Smooth muscle cell (in vitro differentiated cells): ENCODE results near the gene LRRN4. TPM values are rescaled to one million over a fixed set of nuclear protein-coding genes. Genes with fewer than 3 reads are reported as not detected.

Experiments used
- DNase-seq: peaks from one replicate; lab custom pipeline; 2025; ENCODE audit not compliant: unreplicated experiment; lab: John Stamatoyannopoulos, UW
- H2AFZ ChIP-seq: fragments of 200-600 bp; sonication (generic); 2 replicates; pipeline ENCODE4 v1.6.0; 2016; ENCODE audit warnings: antibody characterized with exemption, low read depth, mild to moderate bottlenecking
- H3F3A ChIP-seq: fragments of 200-600 bp; sonication (generic); 2 replicates; pipeline ENCODE4 v1.6.0; 2017; ENCODE audit warnings: antibody characterized with exemption, low read depth
- H3K27ac ChIP-seq: fragments of 200-600 bp; sonication (generic); 2 replicates; pipeline ENCODE4 v1.5.1; 2016; ENCODE audit warnings: low read depth, mild to moderate bottlenecking
- H3K27me3 ChIP-seq: fragments of 200-600 bp; sonication (generic); 2 replicates; pipeline ENCODE4 v1.6.1; 2016; ENCODE audit warnings: low read depth, mild to moderate bottlenecking
- H3K36me3 ChIP-seq: fragments of 200-600 bp; sonication (generic); 2 replicates; pipeline ENCODE4 v1.5.1; 2016; ENCODE audit warnings: low read depth
- H3K4me1 ChIP-seq: fragments of 200-600 bp; sonication (generic); 2 replicates; pipeline ENCODE4 v1.5.1; 2016; ENCODE audit warnings: low read depth
- H3K4me2 ChIP-seq: fragments of 200-600 bp; sonication (generic); 2 replicates; pipeline ENCODE4 v1.6.0; 2016; ENCODE audit warnings: mild to moderate bottlenecking
- H3K4me3 ChIP-seq: fragments of 200-600 bp; sonication (generic); 2 replicates; pipeline ENCODE4 v1.5.1; 2016; ENCODE audit warnings: mild to moderate bottlenecking
- H3K79me2 ChIP-seq: fragments of 200-600 bp; sonication (generic); 2 replicates; pipeline ENCODE4 v1.6.0; 2016; ENCODE audit warnings: low read depth, mild to moderate bottlenecking
- H3K9ac ChIP-seq: fragments of 200-600 bp; sonication (generic); 2 replicates; pipeline ENCODE4 v1.6.0; 2016; ENCODE audit warnings: low read depth
- H3K9me3 ChIP-seq: fragments of 200-600 bp; sonication (generic); replicated peaks from 2 replicates; pipeline ENCODE4 v1.5.1; 2016; ENCODE audit warnings: low read depth
- H4K20me1 ChIP-seq: fragments of 200-600 bp; sonication (generic); 2 replicates; pipeline ENCODE4 v1.6.0; 2016; ENCODE audit warnings: low read depth
- WGBS: methylation state at CpG from one replicate; pipeline ENCODE4 v1.1.7; 2016; ENCODE audit warnings: low lambda C conversion rate; 5-methylcytosine and 5-hydroxymethylcytosine counted together
- polyA plus RNA-seq: library from polyadenylated mRNA; unstranded; fragments of >200 nt; fragmentation: Nextera tagmentation; extraction: Ambion mirVana; gene quantifications from 2 replicates; pipeline ENCODE4 v1.2.1, GENCODE V29; 2016
- total RNA-seq: library from RNA; depleted of rRNA; stranded (reverse); fragments of >200 nt; gene quantifications from 2 replicates; pipeline ENCODE4 v1.2.3, GENCODE V29; 2014
- TF ChIP-seq, protein P1 (sequence below): fragments of 200-600 bp; sonication (generic); IDR thresholded peaks from 2 replicates; pipeline ENCODE4 v1.5.1; 2017; ENCODE audit warnings: borderline replicate concordance, mild to moderate bottlenecking, antibody characterized with exemption; ENCODE audit not compliant: insufficient read depth, poor library complexity, severe bottlenecking

LRRN4 gene
- total and polyA plus RNA-seq, 2 experiments from 2014 or later, result 3.9 to 5.7 TPM

DNA sequence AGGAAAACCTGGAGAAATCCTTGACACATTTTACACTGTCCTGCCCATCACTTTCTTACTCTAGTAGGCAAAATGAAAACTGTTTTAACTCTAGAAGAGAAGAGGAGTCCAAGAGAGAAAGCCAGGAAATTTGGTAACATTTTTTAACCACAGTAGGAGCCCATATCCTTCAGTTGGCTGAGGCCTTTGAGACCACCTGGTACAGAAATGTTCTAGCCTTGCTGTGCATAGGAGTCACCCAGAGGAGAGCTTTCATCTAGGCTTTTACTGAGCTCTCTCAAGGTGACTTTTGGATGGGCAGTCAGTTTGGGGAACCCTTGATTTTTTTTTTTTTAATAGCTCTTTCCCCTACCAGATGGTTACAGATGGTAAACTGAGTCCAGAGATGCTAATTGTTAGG is 25.0 kb downstream of the LRRN4 start:
- DNase-seq, result no peak
- no peak overlapping the region for H3K4me2 ChIP-seq
- no peaks in the 10 kb centered on the region for H3F3A ChIP-seq
- no peaks in the 10 kb centered on the region for H3K4me1 ChIP-seq
- no peak overlapping the region for H3K9ac ChIP-seq
- peaks cover 66% of the 10 kb centered on the region for H4K20me1 ChIP-seq
- H3K36me3 ChIP-seq, result peaks cover 17% of the 10 kb centered on the region
- H3K4me3 ChIP-seq, result no peak overlapping the region
- no peak overlapping the region for H2AFZ ChIP-seq
- TF ChIP-seq, protein P1, sequence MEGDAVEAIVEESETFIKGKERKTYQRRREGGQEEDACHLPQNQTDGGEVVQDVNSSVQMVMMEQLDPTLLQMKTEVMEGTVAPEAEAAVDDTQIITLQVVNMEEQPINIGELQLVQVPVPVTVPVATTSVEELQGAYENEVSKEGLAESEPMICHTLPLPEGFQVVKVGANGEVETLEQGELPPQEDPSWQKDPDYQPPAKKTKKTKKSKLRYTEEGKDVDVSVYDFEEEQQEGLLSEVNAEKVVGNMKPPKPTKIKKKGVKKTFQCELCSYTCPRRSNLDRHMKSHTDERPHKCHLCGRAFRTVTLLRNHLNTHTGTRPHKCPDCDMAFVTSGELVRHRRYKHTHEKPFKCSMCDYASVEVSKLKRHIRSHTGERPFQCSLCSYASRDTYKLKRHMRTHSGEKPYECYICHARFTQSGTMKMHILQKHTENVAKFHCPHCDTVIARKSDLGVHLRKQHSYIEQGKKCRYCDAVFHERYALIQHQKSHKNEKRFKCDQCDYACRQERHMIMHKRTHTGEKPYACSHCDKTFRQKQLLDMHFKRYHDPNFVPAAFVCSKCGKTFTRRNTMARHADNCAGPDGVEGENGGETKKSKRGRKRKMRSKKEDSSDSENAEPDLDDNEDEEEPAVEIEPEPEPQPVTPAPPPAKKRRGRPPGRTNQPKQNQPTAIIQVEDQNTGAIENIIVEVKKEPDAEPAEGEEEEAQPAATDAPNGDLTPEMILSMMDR, result no peak
- no peaks in the 10 kb centered on the region for H3K27me3 ChIP-seq
- no peaks in the 10 kb centered on the region for H3K9me3 ChIP-seq
- H3K79me2 ChIP-seq, result peaks cover 67% of the 10 kb centered on the region
- H3K27ac ChIP-seq, result no peak overlapping the region

DNA sequence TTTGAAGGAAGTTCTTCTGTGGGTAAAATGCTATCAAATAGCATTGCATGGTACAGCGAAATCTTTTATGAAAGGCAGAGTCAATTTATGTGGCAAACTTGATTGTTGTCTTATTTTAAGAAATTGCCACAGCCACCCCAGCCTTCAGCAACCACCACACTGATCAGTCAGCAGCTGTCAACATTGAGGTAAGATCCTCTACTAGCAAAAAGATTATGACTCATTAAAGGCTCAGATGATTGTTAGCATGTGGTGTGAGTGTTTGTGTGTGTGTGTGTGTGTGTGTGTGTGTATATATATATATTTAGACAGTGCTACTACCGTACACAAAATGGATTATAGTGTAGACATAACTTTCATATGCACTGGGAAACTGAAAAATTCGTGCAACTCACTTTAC is 27.8 kb downstream of the LRRN4 start:
- 86% methylated on average over 3 of the region's 3 CpGs for WGBS
- Histone ChIP-seq H3K79me2 (peaks cover 72% of the 10 kb centered on the region), H3K27me3 (no peaks in the 10 kb centered on the region), H4K20me1 (peaks cover 43% of the 10 kb centered on the region), H2AFZ (no peak overlapping the region), H3K9me3 (no peaks in the 10 kb centered on the region), H3K9ac (no peak overlapping the region), H3K4me2 (no peak overlapping the region), H3K27ac (no peak overlapping the region), H3K36me3 (peaks cover 26% of the 10 kb centered on the region), H3F3A (no peaks in the 10 kb centered on the region), H3K4me1 (no peaks in the 10 kb centered on the region), H3K4me3 (no peak overlapping the region)
- no peak for DNase-seq
- TF ChIP-seq, protein P1, result no peak

DNA sequence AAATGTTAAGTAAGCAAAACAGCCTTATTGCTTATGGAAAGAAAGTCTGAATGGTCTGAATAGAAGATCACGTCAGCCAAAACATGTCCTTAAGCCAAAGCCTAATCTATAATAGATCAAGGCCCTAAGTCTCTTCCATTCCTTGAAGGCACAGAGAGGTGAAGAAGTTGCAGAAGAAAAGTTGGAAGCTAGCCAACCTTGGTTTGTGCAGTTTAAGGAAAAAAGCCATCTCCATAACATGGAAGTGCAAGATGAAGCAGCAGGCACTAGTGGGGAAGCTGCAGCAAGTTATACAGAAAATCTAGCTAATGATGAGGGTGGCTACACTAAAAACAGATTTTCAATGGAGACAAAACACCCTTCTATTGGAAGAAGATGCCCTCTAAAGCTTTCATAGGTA is 29.1 kb downstream of the LRRN4 start:
- no peak overlapping the region for H3K4me3 ChIP-seq
- no peaks in the 10 kb centered on the region for H3F3A ChIP-seq
- H3K9me3 ChIP-seq, result no peaks in the 10 kb centered on the region
- H3K27me3 ChIP-seq, result no peaks in the 10 kb centered on the region
- TF ChIP-seq, protein P1, result no peak
- no peak for DNase-seq
- no peak overlapping the region for H3K4me2 ChIP-seq
- H3K79me2 ChIP-seq, result peaks cover 79% of the 10 kb centered on the region
- no peaks in the 10 kb centered on the region for H3K4me1 ChIP-seq
- H3K36me3 ChIP-seq, result peaks cover 26% of the 10 kb centered on the region
- H4K20me1 ChIP-seq, result peaks cover 45% of the 10 kb centered on the region
- H3K9ac ChIP-seq, result no peak overlapping the region
- 73% methylated on average over 1 of the region's 1 CpG for WGBS
- no peak overlapping the region for H3K27ac ChIP-seq
- no peak overlapping the region for H2AFZ ChIP-seq

DNA sequence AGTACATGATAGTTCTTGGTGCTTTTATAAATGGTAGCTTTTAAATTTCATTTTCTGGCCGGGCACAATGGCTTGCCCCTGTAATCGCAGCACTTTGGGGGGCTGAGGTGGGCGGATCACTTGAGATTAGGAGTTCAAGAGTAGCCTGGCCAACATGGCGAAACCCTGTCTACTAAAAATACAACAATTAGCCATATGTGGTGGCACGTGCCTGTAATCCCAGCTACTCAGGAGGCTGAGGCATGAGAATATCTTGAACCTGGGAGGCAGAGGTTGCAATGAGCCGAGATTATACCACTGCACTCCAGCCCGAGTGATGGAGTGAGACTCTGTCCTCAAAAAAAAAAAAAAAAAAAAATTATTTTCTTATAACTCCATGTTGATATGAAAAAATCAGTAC is 36.0 kb downstream of the LRRN4 start:
- no peaks in the 10 kb centered on the region for H3K9me3 ChIP-seq
- no peak overlapping the region for H2AFZ ChIP-seq
- H3K27ac ChIP-seq, result no peak overlapping the region
- H3K79me2 ChIP-seq, result peaks cover 77% of the 10 kb centered on the region
- H4K20me1 ChIP-seq, result peaks cover 56% of the 10 kb centered on the region
- no peaks in the 10 kb centered on the region for H3F3A ChIP-seq
- H3K36me3 ChIP-seq, result peaks cover 5% of the 10 kb centered on the region
- TF ChIP-seq, protein P1, result no peak
- 89% methylated on average over 7 of the region's 7 CpGs for WGBS
- H3K27me3 ChIP-seq, result no peaks in the 10 kb centered on the region
- H3K4me2 ChIP-seq, result no peak overlapping the region
- DNase-seq, result no peak
- no peaks in the 10 kb centered on the region for H3K4me1 ChIP-seq
- H3K4me3 ChIP-seq, result no peak overlapping the region
- H3K9ac ChIP-seq, result no peak overlapping the region
